CD4-positive, alpha-beta T cell (primary cell): ENCODE measurements around the gene CST7. TPM values are rescaled to one million over a fixed set of nuclear protein-coding genes. Genes with fewer than 3 reads are reported as not detected.

Experiments
- ATAC-seq: fragments of 200-7000 bp; cut with Tn5 transposase; one replicate; pipeline ENCODE4 v1.10.0; 2022; ENCODE audit warnings: mild to moderate bottlenecking; ENCODE audit not compliant: poor library complexity
- CTCF ChIA-PET: fragments of 350-600 bp; sonication (Branson Sonifier 250); formaldehyde crosslinking; loops from one replicate; lab custom pipeline; 2021; ENCODE audit warnings: antibody characterized with exemption, inconsistent platforms; lab: Charles Lee
- POLR2A ChIA-PET: fragments of 350-600 bp; sonication (Branson Sonifier 250); formaldehyde crosslinking; loops from one replicate; lab custom pipeline; 2021; ENCODE audit warnings: antibody characterized with exemption, inconsistent platforms; lab: Charles Lee
- DNase-seq, 14 experiments: peaks; one replicate each; pipeline ENCODE4 v3.0.0-alpha.2; 2013 to 2020; ENCODE audit warnings: mixed read lengths in 2 of 14
- H3K27ac ChIP-seq, 2 donors: one replicate each; pipeline versions ENCODE4 v1.5.1 to v1.7.0; 2013; ENCODE audit warnings: low read length in 2 of 2, low read depth in 1 of 2, mild to moderate bottlenecking in 1 of 2
- H3K27me3 ChIP-seq, 2 experiments: 1 replicate in 1 of 2; 2 replicates in 1 of 2; pipeline versions ENCODE4 v1.6.1 to v1.7.0; 2013; ENCODE audit warnings: low read length in 2 of 2, control low read depth in 1 of 2, mild to moderate bottlenecking in 1 of 2, moderate library complexity in 1 of 2; ENCODE audit not compliant: insufficient read depth in 2 of 2, control insufficient read depth in 1 of 2
- H3K36me3 ChIP-seq: one replicate; pipeline ENCODE4 v1.6.1; 2013; ENCODE audit warnings: low read length, control low read depth; ENCODE audit not compliant: insufficient read depth
- H3K4me1 ChIP-seq: one replicate; pipeline ENCODE4 v1.6.1; 2013; ENCODE audit warnings: low read length, control low read depth; ENCODE audit not compliant: insufficient read depth
- H3K4me3 ChIP-seq: one replicate; pipeline ENCODE4 v1.5.1; 2013; ENCODE audit warnings: mild to moderate bottlenecking, low read length, moderate library complexity
- H3K9me3 ChIP-seq, 2 experiments: 1 replicate in 1 of 2; 2 replicates in 1 of 2; pipeline versions ENCODE4 v1.6.1 to v1.7.0; 2013; ENCODE audit warnings: low read length in 2 of 2, mild to moderate bottlenecking in 2 of 2, control low read depth in 1 of 2, moderate library complexity in 1 of 2; ENCODE audit not compliant: control insufficient read depth in 1 of 2, insufficient read depth in 1 of 2
- H3K27ac Mint-ChIP-seq: one replicate; pipeline ENCODE4 v1.8.0; 2020; ENCODE audit warnings: mixed read lengths
- H3K27me3 Mint-ChIP-seq: one replicate; pipeline ENCODE4 v1.8.0; 2021; ENCODE audit warnings: mixed read lengths
- H3K36me3 Mint-ChIP-seq: one replicate; pipeline ENCODE4 v1.8.0; 2021; ENCODE audit warnings: low read depth, mixed read lengths
- H3K4me1 Mint-ChIP-seq: one replicate; pipeline ENCODE4 v1.8.0; 2021; ENCODE audit warnings: low read depth, mixed read lengths
- H3K4me3 Mint-ChIP-seq: one replicate; pipeline ENCODE4 v1.8.0; 2020; ENCODE audit warnings: mild to moderate bottlenecking, mixed read lengths
- H3K9me3 Mint-ChIP-seq: one replicate; pipeline ENCODE4 v1.8.0; 2020; ENCODE audit warnings: mixed read lengths
- intact Hi-C, 2 experiments: fragments of 100-400 bp; cut with DNase I in 1 of 2; cut with micrococcal nuclease in 1 of 2; formaldehyde crosslinking; loops; one replicate each; pipeline versions ENCODE4 v1.15.1 to v1.9.0; 2023 to 2025; cut with DNase I, micrococcal nuclease
- total RNA-seq, 174 experiments: library from RNA in 2 of 174; stranded (reverse) in 2 of 174; gene quantifications; one replicate each; pipeline ENCODE4 v1.2.3 and lab custom pipeline; 2021 to 2026
- TF ChIP-seq, protein P1 (sequence below): fragments of 200-600 bp; IDR thresholded peaks from one replicate; pipeline ENCODE4 v1.8.0; 2022; ENCODE audit warnings: antibody characterized with exemption, mild to moderate bottlenecking

CST7 gene
- total RNA-seq, 2 experiments from 2014 or later = 3.2 to 4.4 TPM

GRCh38 chr20:24935766-24936525 lies 13.1 kb upstream of the CST7 start:
- TF ChIP-seq, protein P1, sequence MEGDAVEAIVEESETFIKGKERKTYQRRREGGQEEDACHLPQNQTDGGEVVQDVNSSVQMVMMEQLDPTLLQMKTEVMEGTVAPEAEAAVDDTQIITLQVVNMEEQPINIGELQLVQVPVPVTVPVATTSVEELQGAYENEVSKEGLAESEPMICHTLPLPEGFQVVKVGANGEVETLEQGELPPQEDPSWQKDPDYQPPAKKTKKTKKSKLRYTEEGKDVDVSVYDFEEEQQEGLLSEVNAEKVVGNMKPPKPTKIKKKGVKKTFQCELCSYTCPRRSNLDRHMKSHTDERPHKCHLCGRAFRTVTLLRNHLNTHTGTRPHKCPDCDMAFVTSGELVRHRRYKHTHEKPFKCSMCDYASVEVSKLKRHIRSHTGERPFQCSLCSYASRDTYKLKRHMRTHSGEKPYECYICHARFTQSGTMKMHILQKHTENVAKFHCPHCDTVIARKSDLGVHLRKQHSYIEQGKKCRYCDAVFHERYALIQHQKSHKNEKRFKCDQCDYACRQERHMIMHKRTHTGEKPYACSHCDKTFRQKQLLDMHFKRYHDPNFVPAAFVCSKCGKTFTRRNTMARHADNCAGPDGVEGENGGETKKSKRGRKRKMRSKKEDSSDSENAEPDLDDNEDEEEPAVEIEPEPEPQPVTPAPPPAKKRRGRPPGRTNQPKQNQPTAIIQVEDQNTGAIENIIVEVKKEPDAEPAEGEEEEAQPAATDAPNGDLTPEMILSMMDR = no peak
- H3K27ac ChIP-seq = no peak overlapping the region
- CTCF ChIA-PET = no interaction called here
- H3K27me3 Mint-ChIP-seq = no peaks in the 10 kb centered on the region
- no peak overlapping the region for H3K4me3 ChIP-seq
- no peaks in the 10 kb centered on the region for H3K36me3 ChIP-seq
- peaks cover 24% of the 10 kb centered on the region for H3K4me1 ChIP-seq
- DNase-seq (no peak), ATAC-seq (no peak)
- no peaks in the 10 kb centered on the region for H3K27me3 ChIP-seq
- intact Hi-C loops = no loop called here
- no peaks in the 10 kb centered on the region for H3K9me3 Mint-ChIP-seq
- peaks cover 21% of the 10 kb centered on the region for H3K4me1 Mint-ChIP-seq
- POLR2A ChIA-PET = no interaction called here
- peaks cover 0 to 17% of the 10 kb centered on the region in 2 experiments for H3K9me3 ChIP-seq
- H3K36me3 Mint-ChIP-seq = no peaks in the 10 kb centered on the region
- no peak overlapping the region for H3K4me3 Mint-ChIP-seq
- no peak overlapping the region for H3K27ac Mint-ChIP-seq

GRCh38 chr20:24936526-24937407 lies 12.3 kb upstream of the CST7 start:
- Mint-ChIP-seq H3K36me3 (peaks cover 4% of the 10 kb centered on the region), H3K4me1 (peaks cover 13% of the 10 kb centered on the region), H3K27me3 (no peaks in the 10 kb centered on the region), H3K4me3 (no peak overlapping the region), H3K27ac (no peak overlapping the region), H3K9me3 (no peaks in the 10 kb centered on the region)
- DNase-seq = no peak
- Histone ChIP-seq H3K4me1 (peaks cover 17% of the 10 kb centered on the region), H3K4me3 (no peak overlapping the region), H3K27ac (no peak overlapping the region), H3K9me3 (peaks cover 0 to 17% of the 10 kb centered on the region in 2 experiments), H3K36me3 (no peaks in the 10 kb centered on the region), H3K27me3 (no peaks in the 10 kb centered on the region)
- ChIA-PET POLR2A (no interaction called here), CTCF (no interaction called here)
- TF ChIP-seq, protein P1 = no peak
- ATAC-seq = no peak
- intact Hi-C loops = no loop called here

DNA sequence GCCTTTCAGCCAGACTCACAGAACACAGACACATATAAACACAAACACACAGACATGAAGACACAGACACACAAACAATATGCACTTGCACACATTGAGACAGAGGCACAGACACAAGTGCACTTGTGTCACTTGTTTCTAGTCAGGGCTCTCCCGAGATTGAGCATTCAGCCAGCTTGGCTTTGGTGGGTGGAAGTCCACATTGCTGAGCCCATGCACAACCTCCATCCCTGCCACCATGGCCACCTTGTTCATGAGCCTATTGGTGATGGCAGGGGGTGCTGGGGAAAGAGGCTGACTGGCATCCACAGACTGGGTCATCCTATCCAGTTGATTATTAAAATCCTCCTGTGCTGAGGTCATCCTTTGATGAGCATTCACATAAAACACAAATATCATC lies 11.5 kb upstream of the CST7 start:
- no peak for ATAC-seq
- Mint-ChIP-seq H3K9me3 (peaks cover 4% of the 10 kb centered on the region), H3K36me3 (peaks cover 11% of the 10 kb centered on the region), H3K27ac (no peak overlapping the region), H3K4me1 (peaks cover 5% of the 10 kb centered on the region), H3K4me3 (no peak overlapping the region), H3K27me3 (no peaks in the 10 kb centered on the region)
- Histone ChIP-seq H3K36me3 (no peaks in the 10 kb centered on the region), H3K27ac (no peak overlapping the region), H3K27me3 (no peaks in the 10 kb centered on the region), H3K4me3 (no peak overlapping the region), H3K4me1 (peaks cover 10% of the 10 kb centered on the region), H3K9me3 (peaks cover 0 to 17% of the 10 kb centered on the region in 2 experiments)
- TF ChIP-seq, protein P1 = no peak
- ChIA-PET CTCF (no interaction called here), POLR2A (no interaction called here)
- intact Hi-C loops = no loop called here
- no peak for DNase-seq
